Panc1 (cell line): ENCODE data around the gene CERT1. TPM values are rescaled to one million over a fixed set of nuclear protein-coding genes. Genes with fewer than 3 reads are reported as not detected.
A peak's percentile ranks its signal among the peaks of the same experiment; 100 is the strongest.

Experiments used
- ATAC-seq: fragments of 200-7000 bp; cut with Tn5 transposase; 2 replicates; pipeline ENCODE4 v1.9.1; 2020; ENCODE audit warnings: mild to moderate bottlenecking, moderate library complexity
- BruUV-seq: library from RNA; stranded (reverse); fragments of 400-500 nt; replicated peaks from 2 replicates; lab custom pipeline; 2021; lab: Mats Ljungman, UMichigan
- CTCF ChIA-PET: fragments of 300-600 bp; sonication (Branson Sonifier 250); formaldehyde crosslinking; loops from one replicate; lab custom pipeline; 2022; ENCODE audit warnings: antibody characterized with exemption; lab: Charles Lee
- POLR2A ChIA-PET: fragments of 300-600 bp; sonication (Branson Sonifier 250); formaldehyde crosslinking; loops from one replicate; lab custom pipeline; 2022; ENCODE audit warnings: antibody characterized with exemption; lab: Charles Lee
- DNase-seq: peaks from one replicate; pipeline ENCODE4 v3.0.0-alpha.2; 2010; ENCODE audit warnings: low read depth, low spot score
- H3K27ac ChIP-seq: 2 replicates; pipeline ENCODE4 v1.5.1; 2011; ENCODE audit warnings: mild to moderate bottlenecking, low read length, inconsistent platforms
- H3K27me3 ChIP-seq: fragments of 200-500 bp; sonication (Bioruptor generic); 2 replicates; pipeline ENCODE4 v1.6.0; 2014; ENCODE audit warnings: low read length, inconsistent platforms; ENCODE audit not compliant: control insufficient read depth, insufficient read depth
- H3K36me3 ChIP-seq: fragments of 200-500 bp; sonication (Bioruptor generic); 2 replicates; pipeline ENCODE4 v1.5.1; 2014; ENCODE audit warnings: inconsistent platforms, mild to moderate bottlenecking, low read length, moderate library complexity; ENCODE audit not compliant: control insufficient read depth, insufficient read depth
- H3K4me1 ChIP-seq: 2 replicates; pipeline ENCODE4 v1.5.1; 2011; ENCODE audit warnings: inconsistent platforms, mild to moderate bottlenecking, low read length, moderate library complexity; ENCODE audit not compliant: control insufficient read depth, insufficient read depth
- H3K4me3 ChIP-seq, 2 experiments: 2 replicates each; pipeline ENCODE4 v1.5.1; 2011 to 2012; ENCODE audit warnings: low read depth in 2 of 2, low read length in 2 of 2, mild to moderate bottlenecking in 2 of 2, inconsistent platforms in 1 of 2, moderate library complexity in 1 of 2
- H3K9me3 ChIP-seq: fragments of 200-500 bp; sonication (Bioruptor generic); 2 replicates; pipeline ENCODE4 v1.5.1; 2014; ENCODE audit warnings: low read depth, mild to moderate bottlenecking, inconsistent platforms, low read length, moderate library complexity; ENCODE audit not compliant: control insufficient read depth, insufficient read depth
- CTCF ChIP-seq: fragments of 450-650 bp; IDR thresholded peaks from 2 replicates; pipeline ENCODE4 v1.5.1; 2017; ENCODE audit warnings: mild to moderate bottlenecking
- POLR2AphosphoS5 ChIP-seq: IDR thresholded peaks from 2 replicates; pipeline ENCODE4 v1.6.1; 2012; ENCODE audit warnings: mild to moderate bottlenecking, low read depth, low read length, moderate library complexity
- REST ChIP-seq, 2 experiments: IDR thresholded peaks; 2 replicates each; pipeline ENCODE4 v1.6.1; 2011 to 2012; ENCODE audit warnings: low read depth in 2 of 2, control low read depth in 1 of 2, low read length in 1 of 2, mild to moderate bottlenecking in 1 of 2, moderate library complexity in 1 of 2; ENCODE audit not compliant: insufficient read depth in 1 of 2
- SIN3A ChIP-seq: IDR thresholded peaks from 2 replicates; pipeline ENCODE4 v1.6.1; 2012; ENCODE audit warnings: low read depth, mild to moderate bottlenecking, low read length, moderate library complexity, borderline replicate concordance; ENCODE audit not compliant: insufficient read depth
- TCF7L2 ChIP-seq: IDR thresholded peaks from 2 replicates; pipeline ENCODE4 v1.6.1; 2011; ENCODE audit warnings: mild to moderate bottlenecking, low read depth, low read length, inconsistent platforms
- in situ Hi-C: cut with HindIII; loops from 2 replicates; pipeline ENCODE4 v1.10.0; 2016; ENCODE audit warnings: low sequenced_read_pairs, low pct_unique_long_range_greater_than_20kb
- intact Hi-C: fragments of 100-400 bp; cut with micrococcal nuclease; formaldehyde crosslinking; loops from one replicate; pipeline ENCODE4 v1.10.0; 2022; ENCODE audit not compliant: unreplicated experiment
- total RNA-seq: library from RNA; stranded (reverse); gene quantifications from one replicate; pipeline ENCODE4 v1.2.1, GENCODE V29; 2021; ENCODE audit not compliant: unreplicated experiment

Gene CERT1
- total RNA-seq, 1 experiment from 2014 or later: 26.7 TPM

- Histone ChIP-seq H3K36me3 (peaks cover 25% of the 10 kb centered on the region), H3K9me3 (no peaks in the 10 kb centered on the region), H3K4me3 (no peak overlapping the region), H3K27me3 (no peaks in the 10 kb centered on the region), H3K4me1 (no peaks in the 10 kb centered on the region), H3K27ac (no peak overlapping the region)
- intact Hi-C loops (no loop called here), in situ Hi-C loops (no loop called here)
- DNase-seq: no peak
- no peak for TF ChIP-seq SIN3A
- no peak for TF ChIP-seq TCF7L2
- TF ChIP-seq CTCF: no peak
- no peak for TF ChIP-seq REST (IDR thresholded peaks at IDR 0.05; ENCODE audit: insufficient read depth in 1 of 2, low read depth in 2 of 2, low read length in 1 of 2)
- no peak; the same call in 1 of the 2 replicates for TF ChIP-seq POLR2AphosphoS5
- POLR2A ChIA-PET: no interaction called here
- BruUV-seq: no TSS peak
- no peak for ATAC-seq
- CTCF ChIA-PET: interaction anchor here (0.6 kb wide), 1 partner anchor 114 kb away, joined by 10 read pairs; no protein-coding TSS in a partner anchor
Observed at GRCh38 chr5:75364571-75365280, 146.7 kb downstream of the CERT1 start.

GRCh38 chr5:75363726-75364495, 147.5 kb downstream of the CERT1 start:
- Histone ChIP-seq H3K4me3 (no peak overlapping the region), H3K27ac (no peak overlapping the region), H3K27me3 (no peaks in the 10 kb centered on the region), H3K4me1 (no peaks in the 10 kb centered on the region), H3K9me3 (no peaks in the 10 kb centered on the region), H3K36me3 (peaks cover 33% of the 10 kb centered on the region)
- DNase-seq: no peak
- POLR2A ChIA-PET: no interaction called here
- intact Hi-C loops: no loop called here
- TF ChIP-seq SIN3A (no peak), CTCF (no peak), TCF7L2 (no peak), POLR2AphosphoS5 (no peak), REST (IDR thresholded peaks at IDR 0.05; ENCODE audit: insufficient read depth in 1 of 2, low read depth in 2 of 2, low read length in 1 of 2) (no peak)
- in situ Hi-C loops: no loop called here
- BruUV-seq: no TSS peak
- CTCF ChIA-PET: no interaction called here
- ATAC-seq: peak; percentile 59
